WTC11 (cell line): Measurements from ENCODE around the gene RNF145. TPM values are rescaled to one million over a fixed set of nuclear protein-coding genes. Genes with fewer than 3 reads are reported as not detected.
A peak's percentile ranks its signal among the peaks of the same experiment; 100 is the strongest.

ENCODE experiments used
- ATAC-seq: fragments of 200-7000 bp; cut with Tn5 transposase; 2 replicates; pipeline ENCODE4 v1.10.0; 2021; ENCODE audit warnings: mild to moderate bottlenecking, moderate library complexity
- CTCF ChIA-PET: fragments of 300-600 bp; sonication (Branson Sonifier 250); formaldehyde crosslinking; loops from one replicate; lab custom pipeline; 2021; ENCODE audit warnings: antibody characterized with exemption; lab: Charles Lee
- POLR2A ChIA-PET: fragments of 350-600 bp; sonication (Branson Sonifier 250); formaldehyde crosslinking; loops from one replicate; lab custom pipeline; 2021; ENCODE audit warnings: antibody characterized with exemption; lab: Charles Lee
- DNase-seq: peaks from one replicate; pipeline ENCODE4 v3.0.0; 2021; ENCODE audit warnings: low spot score
- H3K27ac Mint-ChIP-seq: 2 replicates; pipeline ENCODE4 v1.8.0; 2021; ENCODE audit warnings: mixed read lengths
- H3K27me3 Mint-ChIP-seq: 2 replicates; pipeline ENCODE4 v1.8.0; 2021; ENCODE audit warnings: low read depth, mild to moderate bottlenecking, moderate library complexity, mixed read lengths
- H3K36me3 Mint-ChIP-seq: 2 replicates; pipeline ENCODE4 v1.8.0; 2021; ENCODE audit warnings: mixed read lengths
- H3K4me1 Mint-ChIP-seq: 2 replicates; pipeline ENCODE4 v1.8.0; 2022; ENCODE audit warnings: mixed read lengths
- H3K4me3 Mint-ChIP-seq: 2 replicates; pipeline ENCODE4 v1.8.0; 2021; ENCODE audit warnings: mild to moderate bottlenecking, moderate library complexity, mixed read lengths
- H3K9me3 Mint-ChIP-seq: 2 replicates; pipeline ENCODE4 v1.8.0; 2021; ENCODE audit warnings: mixed read lengths
- ATF6 ChIP-seq: sonication (generic); formaldehyde crosslinking; IDR thresholded peaks from 2 replicates; pipeline ENCODE4 v1.8.1; 2023; ENCODE audit warnings: mild to moderate bottlenecking, missing genetic modification reagents
- CBFB ChIP-seq: sonication (generic); formaldehyde crosslinking; IDR thresholded peaks from 2 replicates; pipeline ENCODE4 v1.8.1; 2022; ENCODE audit warnings: mild to moderate bottlenecking, low read depth, missing genetic modification reagents
- E2F1 ChIP-seq: sonication (generic); formaldehyde crosslinking; IDR thresholded peaks from 2 replicates; pipeline ENCODE4 v1.8.0; 2022; ENCODE audit warnings: mild to moderate bottlenecking, missing genetic modification reagents
- E2F5 ChIP-seq: sonication (generic); formaldehyde crosslinking; IDR thresholded peaks from 2 replicates; pipeline ENCODE4 v1.8.1; 2022; ENCODE audit warnings: mild to moderate bottlenecking, moderate library complexity, missing genetic modification reagents
- ESRRA ChIP-seq: sonication (generic); formaldehyde crosslinking; IDR thresholded peaks from 2 replicates; pipeline ENCODE4 v1.8.1; 2022; ENCODE audit warnings: mild to moderate bottlenecking, missing genetic modification reagents, borderline replicate concordance
- FOXP1 ChIP-seq: sonication (generic); formaldehyde crosslinking; IDR thresholded peaks from 2 replicates; pipeline ENCODE4 v1.8.0; 2022; ENCODE audit warnings: missing genetic modification reagents, mild to moderate bottlenecking, moderate library complexity, borderline replicate concordance
- FOXP4 ChIP-seq: sonication (generic); formaldehyde crosslinking; IDR thresholded peaks from 2 replicates; pipeline ENCODE4 v1.8.0; 2022; ENCODE audit warnings: mild to moderate bottlenecking, missing genetic modification reagents
- JAZF1 ChIP-seq: fragments of 250-450 bp; sonication (Bioruptor Pico); IDR thresholded peaks from 2 replicates; pipeline ENCODE4 v1.9.0; 2021; ENCODE audit warnings: moderate library complexity, mild to moderate bottlenecking, inconsistent platforms
- MLX ChIP-seq: sonication (generic); formaldehyde crosslinking; IDR thresholded peaks from 2 replicates; pipeline ENCODE4 v1.8.1; 2023; ENCODE audit warnings: mild to moderate bottlenecking, missing genetic modification reagents, moderate library complexity
- MXD4 ChIP-seq: fragments of 250-450 bp; sonication (Bioruptor Pico); IDR thresholded peaks from 2 replicates; pipeline ENCODE4 v1.8.0; 2021; ENCODE audit warnings: mild to moderate bottlenecking, moderate library complexity, borderline replicate concordance
- NR3C1 ChIP-seq: sonication (generic); formaldehyde crosslinking; conservative IDR thresholded peaks from 2 replicates; pipeline ENCODE4 v1.8.1; 2023; ENCODE audit warnings: low read depth, mild to moderate bottlenecking, missing genetic modification reagents
- OVOL2 ChIP-seq: fragments of 250-450 bp; sonication (Bioruptor Pico); IDR thresholded peaks from 2 replicates; pipeline ENCODE4 v1.9.0; 2021; ENCODE audit warnings: mild to moderate bottlenecking, borderline replicate concordance
- RELA ChIP-seq: sonication (generic); formaldehyde crosslinking; IDR thresholded peaks from 2 replicates; pipeline ENCODE4 v1.8.1; 2022; ENCODE audit warnings: missing genetic modification reagents, mild to moderate bottlenecking, borderline replicate concordance
- SMAD4 ChIP-seq: sonication (generic); formaldehyde crosslinking; IDR thresholded peaks from 2 replicates; pipeline ENCODE4 v1.8.0; 2022; ENCODE audit warnings: mild to moderate bottlenecking, missing genetic modification reagents
- STAT6 ChIP-seq: sonication (generic); formaldehyde crosslinking; conservative IDR thresholded peaks from 2 replicates; pipeline ENCODE4 v1.8.1; 2023; ENCODE audit warnings: mild to moderate bottlenecking, low read depth, missing genetic modification reagents, moderate library complexity
- TEAD4 ChIP-seq: sonication (generic); formaldehyde crosslinking; IDR thresholded peaks from 2 replicates; pipeline ENCODE4 v1.8.0; 2022; ENCODE audit warnings: mild to moderate bottlenecking, missing genetic modification reagents
- USF2 ChIP-seq: sonication (generic); formaldehyde crosslinking; IDR thresholded peaks from 2 replicates; pipeline ENCODE4 v1.8.1; 2023; ENCODE audit warnings: mild to moderate bottlenecking, missing genetic modification reagents, moderate library complexity
- ZBTB21 ChIP-seq: sonication (generic); formaldehyde crosslinking; IDR thresholded peaks from 2 replicates; pipeline ENCODE4 v1.8.1; 2023; ENCODE audit warnings: mild to moderate bottlenecking, missing genetic modification reagents, borderline replicate concordance
- ZNF138 ChIP-seq: sonication (generic); formaldehyde crosslinking; conservative IDR thresholded peaks from 2 replicates; pipeline ENCODE4 v1.8.1; 2022; ENCODE audit warnings: mild to moderate bottlenecking, moderate library complexity, missing genetic modification reagents
- total RNA-seq: library from RNA; stranded (reverse); gene quantifications from 3 replicates; pipeline ENCODE4 v1.2.3, GENCODE V29; 2021

RNF145 gene
- total RNA-seq, 1 experiment from 2014 or later: 76.8 TPM

- TF ChIP-seq FOXP4 (no peak), USF2 (CRISPR knock-in tag) (no peak), E2F1 (no peak), ZBTB21 (CRISPR knock-in tag) (no peak), TEAD4 (CRISPR knock-in tag) (no peak), CBFB (CRISPR knock-in tag) (no peak)
Observed at GRCh38 chr5:159206368-159206767, 3.0 kb downstream of the RNF145 start (continued).

GRCh38 chr5:159203351-159203750 lies 6.0 kb downstream of the RNF145 start:
- ChIA-PET CTCF (interaction anchor here (1.3 kb wide), 1 partner anchor 46 kb away, joined by 3 read pairs; no protein-coding TSS in a partner anchor), POLR2A (no interaction called here)
- Mint-ChIP-seq H3K27ac (no peak overlapping the region), H3K27me3 (no peaks in the 10 kb centered on the region), H3K9me3 (no peaks in the 10 kb centered on the region), H3K4me3 (no peak overlapping the region), H3K4me1 (peaks cover 43% of the 10 kb centered on the region), H3K36me3 (0 out of 2 replicates have a peak, but pooled peaks cover 5% of the 10 kb centered on the region)
- ATAC-seq (no peak), DNase-seq (no peak)
- no peak for TF ChIP-seq MLX (CRISPR knock-in tag)

- ATAC-seq: no peak
- Mint-ChIP-seq H3K4me3 (no peak overlapping the region), H3K27ac (0 out of 2 replicates have a peak overlapping the region, but pooled peaks have one; percentile 18), H3K4me1 (peaks cover 36% of the 10 kb centered on the region), H3K36me3 (0 out of 2 replicates have a peak, but pooled peaks cover 7% of the 10 kb centered on the region), H3K27me3 (no peaks in the 10 kb centered on the region), H3K9me3 (no peaks in the 10 kb centered on the region)
- ChIA-PET POLR2A (interaction anchor here (0.7 kb wide), 1 partner anchor 31 kb away, joined by 3 read pairs; no protein-coding TSS in a partner anchor), CTCF (interaction anchor here (1.0 kb wide), 1 partner anchor 45 kb away, joined by 3 read pairs; no protein-coding TSS in a partner anchor)
- DNase-seq: no peak
- TF ChIP-seq SMAD4 (CRISPR knock-in tag) (no peak), ESRRA (CRISPR knock-in tag) (no peak), FOXP4 (no peak), ZNF138 (CRISPR knock-in tag) (no peak), RELA (CRISPR knock-in tag) (no peak), E2F5 (CRISPR knock-in tag) (no peak), ATF6 (CRISPR knock-in tag) (no peak), STAT6 (CRISPR knock-in tag) (no peak), FOXP1 (no peak), MXD4 (CRISPR knock-in tag) (no peak), OVOL2 (CRISPR knock-in tag) (no peak), NR3C1 (CRISPR knock-in tag) (no peak), JAZF1 (CRISPR knock-in tag) (no peak)
Observed at GRCh38 chr5:159202151-159202550, 7.2 kb downstream of the RNF145 start.
